GM11168 (cell line): ENCODE results near the gene ITIH4.
"Not testable (repeated sequence)": the region's sequence is repeated elsewhere in the genome, so short reads cannot be mapped to it uniquely, and the experiment has no call there.

ENCODE experiments used
- in situ Hi-C: fragments of 300-500 bp; cut with MboI; formaldehyde crosslinking; loops from one replicate; pipeline ENCODE4 v1.12.0; 2022; ENCODE audit warnings: low sequenced_read_pairs; ENCODE audit not compliant: unreplicated experiment

Gene ITIH4

DNA sequence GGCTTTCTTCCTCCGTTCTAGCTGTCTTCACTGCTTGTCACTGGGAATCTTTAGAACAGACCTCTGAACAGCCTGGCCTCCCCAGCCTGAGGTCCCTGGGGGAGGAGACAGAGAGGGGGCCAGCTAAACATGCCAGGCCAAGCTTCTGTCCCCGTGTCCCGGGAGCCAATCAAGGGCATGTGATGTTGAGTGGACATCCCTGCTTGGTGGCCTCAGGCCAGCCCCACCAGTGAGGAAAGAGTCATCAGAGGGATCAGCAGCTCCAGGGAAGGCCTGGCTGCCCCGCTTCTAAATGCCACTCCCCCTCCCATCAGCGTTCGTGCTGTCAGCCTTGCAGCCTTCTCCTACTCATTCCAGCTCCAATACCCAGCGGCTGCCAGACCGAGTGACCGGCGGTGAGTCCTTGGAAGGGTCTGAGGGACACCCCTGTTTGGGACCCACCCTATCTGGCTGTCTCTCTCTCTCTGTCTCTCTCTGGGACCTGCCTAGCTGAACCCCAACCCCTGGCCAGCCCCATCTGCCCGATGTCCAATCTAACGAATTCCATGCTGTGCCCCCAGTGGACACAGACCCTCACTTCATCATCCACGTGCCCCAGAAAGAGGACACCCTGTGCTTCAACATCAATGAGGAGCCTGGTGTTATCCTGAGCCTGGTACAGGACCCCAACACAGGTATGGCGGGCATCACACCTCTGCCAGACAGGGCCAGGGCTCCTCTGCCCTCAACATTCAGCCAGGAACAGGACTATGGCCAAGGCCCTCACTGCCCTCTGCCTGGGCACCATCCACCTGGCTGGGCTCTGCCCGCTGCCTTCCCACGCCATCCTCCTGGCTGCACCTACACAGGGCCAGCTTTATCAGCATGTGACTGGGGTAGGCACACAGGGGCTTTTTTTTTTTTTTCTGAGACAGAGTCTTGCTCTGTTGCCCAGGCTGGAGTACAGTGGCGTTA is 42.5 kb downstream of the ITIH4 start:
- in situ Hi-C loops: no loop called here

DNA sequence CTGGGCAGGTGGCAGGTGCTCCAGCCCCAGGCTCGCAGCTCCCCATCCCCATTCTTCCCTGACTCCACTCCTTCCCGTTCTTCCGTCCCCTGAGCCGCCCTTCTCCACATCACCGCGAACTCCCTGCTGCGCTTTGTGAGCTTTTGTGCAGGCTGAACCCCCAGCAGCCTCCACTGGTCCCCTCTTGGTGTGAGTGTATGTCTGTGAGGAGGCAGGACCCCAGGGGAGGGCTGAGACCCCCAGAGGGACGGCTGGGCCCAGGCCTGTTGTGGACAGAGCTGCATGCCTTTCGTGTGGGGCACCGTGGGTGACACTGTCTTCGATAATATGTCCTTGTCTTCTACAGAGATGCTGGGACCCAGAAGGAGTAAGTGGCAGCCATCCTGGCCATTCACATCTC is 43.2 kb downstream of the ITIH4 start:
- in situ Hi-C loops: no loop called here

DNA sequence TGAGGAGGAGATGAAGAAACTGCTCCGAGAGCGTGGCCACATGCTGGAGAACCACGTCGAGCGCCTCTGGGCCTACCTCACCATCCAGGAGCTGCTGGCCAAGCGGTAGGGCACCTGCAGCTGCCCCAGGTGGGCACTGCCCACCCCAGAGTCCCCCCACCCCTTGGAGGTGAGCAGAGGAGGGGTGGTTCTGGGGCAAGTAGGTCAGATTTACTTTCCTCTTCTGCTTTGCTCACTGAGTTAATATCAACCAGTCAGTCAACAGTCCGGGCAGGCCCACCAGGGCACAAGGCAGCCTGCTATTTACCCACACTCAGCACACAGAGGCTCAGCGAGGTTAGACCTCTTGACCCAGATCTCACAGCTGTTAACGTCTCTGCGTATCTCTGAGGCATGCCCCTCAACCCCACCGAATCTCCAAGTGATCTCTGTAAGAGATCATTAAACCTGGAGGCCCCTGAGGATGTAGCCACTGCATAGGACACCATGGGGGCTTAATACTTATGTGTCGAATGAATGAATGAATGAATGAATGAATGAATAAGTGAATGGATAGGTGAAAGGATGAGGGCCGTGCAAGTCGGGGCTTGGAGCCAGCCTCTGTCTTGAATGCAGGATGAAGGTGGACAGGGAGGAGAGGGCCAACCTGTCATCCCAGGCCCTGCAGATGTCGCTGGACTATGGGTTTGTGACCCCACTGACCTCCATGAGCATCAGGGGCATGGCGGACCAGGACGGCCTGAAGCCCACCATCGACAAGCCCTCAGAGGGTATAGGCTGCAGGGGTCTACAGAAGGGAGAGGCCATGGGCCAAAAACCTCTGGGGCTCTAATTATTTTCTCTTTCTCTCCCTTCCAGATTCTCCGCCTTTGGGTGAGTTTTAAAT is 43.9 kb downstream of the ITIH4 start:
- in situ Hi-C loops: no loop called here

DNA sequence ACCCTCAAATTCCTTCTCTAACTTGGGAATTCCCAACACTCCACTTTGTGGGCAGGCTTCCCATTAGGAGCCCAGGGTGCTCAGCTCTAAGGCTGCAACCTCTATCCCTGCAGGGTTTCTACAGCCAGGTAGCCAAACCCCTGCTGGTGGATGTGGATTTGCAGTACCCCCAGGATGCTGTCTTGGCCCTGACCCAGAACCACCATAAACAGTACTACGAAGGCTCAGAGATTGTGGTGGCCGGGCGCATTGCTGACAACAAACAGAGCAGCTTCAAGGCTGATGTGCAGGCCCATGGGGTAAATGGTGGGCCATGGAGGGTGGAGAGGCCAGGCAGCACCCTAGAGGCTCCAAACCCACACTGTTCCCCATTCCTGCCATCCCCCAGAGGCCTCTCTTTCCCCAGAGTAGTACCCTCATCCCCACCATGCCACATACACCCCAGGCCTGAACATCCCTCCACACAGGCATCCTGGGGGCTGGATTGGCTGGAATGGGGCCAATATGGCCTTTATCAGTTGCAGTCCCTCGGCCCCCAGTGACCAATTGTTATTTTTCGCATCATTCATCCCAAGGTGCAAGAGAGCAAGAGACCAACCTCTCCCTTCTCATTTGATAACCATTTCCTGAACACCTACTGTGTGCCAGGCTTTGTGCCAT is 45.4 kb downstream of the ITIH4 start:
- in situ Hi-C loops: no loop called here

DNA sequence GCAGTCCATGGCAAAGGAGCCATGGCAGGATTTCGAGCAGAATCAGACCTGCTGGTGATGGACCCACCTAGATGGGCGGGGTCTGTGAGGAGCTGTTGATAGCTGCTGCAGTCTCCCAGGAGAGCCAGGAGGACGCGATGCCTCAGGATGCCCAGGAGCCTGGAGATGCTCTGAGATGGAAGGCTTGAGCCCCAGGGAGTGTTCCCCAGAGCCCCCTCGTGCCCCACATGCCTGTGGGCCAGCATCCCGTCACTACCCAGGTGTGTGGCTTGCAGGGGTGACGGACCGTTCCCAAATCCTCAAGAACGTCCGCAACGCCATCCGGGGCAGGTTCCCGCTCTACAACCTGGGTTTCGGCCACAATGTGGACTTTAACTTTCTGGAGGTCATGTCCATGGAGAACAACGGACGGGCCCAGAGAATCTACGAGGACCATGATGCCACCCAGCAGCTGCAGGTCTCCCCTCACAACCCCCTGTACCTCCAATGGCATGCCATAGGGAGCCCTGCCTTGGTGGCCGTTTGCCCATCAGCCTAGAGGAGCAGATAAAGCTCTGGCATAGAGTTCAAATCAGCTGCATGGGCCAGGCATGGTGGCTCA is 46.4 kb downstream of the ITIH4 start:
- in situ Hi-C loops: no loop called here

DNA sequence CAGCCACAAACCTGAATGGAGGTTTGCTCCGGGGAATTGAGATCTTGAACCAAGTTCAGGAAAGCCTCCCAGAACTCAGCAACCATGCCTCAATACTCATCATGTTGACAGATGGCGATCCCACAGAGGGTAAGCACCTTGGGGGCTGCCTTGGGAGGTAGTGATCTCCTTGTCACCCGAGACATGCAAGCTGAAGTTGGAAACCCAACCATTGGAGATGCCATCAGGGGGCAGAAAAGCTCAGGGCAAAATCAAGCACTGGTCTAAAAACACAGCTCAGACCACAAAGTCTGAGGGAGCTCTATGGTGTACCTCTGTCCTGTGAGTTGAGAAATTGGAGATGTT is 47.3 kb downstream of the ITIH4 start:
- in situ Hi-C loops: no loop called here

DNA sequence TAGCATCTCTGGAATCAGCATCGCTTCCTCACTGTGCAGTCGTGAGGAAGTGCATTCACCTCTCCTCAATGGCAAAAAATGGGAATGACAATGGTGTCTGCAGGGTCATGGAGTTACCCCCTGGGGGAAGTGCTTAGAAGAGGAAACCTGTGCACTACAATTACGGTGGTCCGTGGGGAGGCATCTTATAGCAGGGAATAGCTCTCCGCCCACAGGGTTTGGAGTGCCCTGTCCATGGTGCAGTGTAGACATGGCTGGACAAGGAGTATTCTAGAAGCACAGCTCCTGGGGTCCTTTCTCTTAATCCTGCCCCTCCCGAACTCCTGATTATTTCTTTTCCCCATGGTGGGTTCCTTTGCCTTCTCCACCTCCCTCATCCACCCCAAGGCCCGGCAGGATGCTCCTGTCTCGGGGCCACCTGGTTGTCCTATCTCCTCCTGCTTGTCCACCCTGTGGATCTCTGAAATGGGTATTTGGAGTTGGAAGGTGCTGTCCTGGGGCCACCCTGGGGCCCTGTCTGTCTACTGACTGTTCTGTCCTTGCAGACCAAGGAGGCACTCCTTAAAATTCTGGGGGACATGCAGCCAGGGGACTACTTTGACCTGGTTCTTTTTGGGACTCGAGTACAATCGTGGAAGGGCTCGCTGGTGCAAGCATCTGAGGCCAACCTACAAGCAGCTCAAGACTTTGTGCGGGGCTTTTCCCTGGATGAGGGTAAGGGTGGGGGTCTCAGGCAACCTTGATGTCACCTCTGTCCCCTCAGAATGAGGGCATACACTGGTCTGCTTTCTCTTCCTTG is 47.9 kb downstream of the ITIH4 start:
- in situ Hi-C loops: no loop called here

DNA sequence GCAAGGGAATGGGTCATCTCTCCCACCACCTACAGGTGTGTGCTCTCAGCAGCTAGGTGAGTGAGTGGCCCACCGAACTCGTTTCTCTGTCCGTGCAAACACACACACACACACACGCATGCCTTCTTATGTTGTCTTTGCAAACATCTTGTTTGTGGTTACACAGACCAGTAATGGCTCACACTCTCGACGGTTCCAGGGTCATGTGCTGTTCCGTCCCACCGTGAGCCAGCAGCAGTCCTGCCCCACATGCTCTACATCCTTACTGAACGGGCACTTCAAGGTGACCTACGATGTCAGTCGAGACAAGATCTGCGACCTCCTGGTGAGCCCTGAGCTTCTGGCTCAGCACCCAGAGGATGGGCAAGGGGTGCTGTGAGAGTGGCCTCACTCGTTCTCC is 48.7 kb downstream of the ITIH4 start:
- in situ Hi-C loops: no loop called here

DNA sequence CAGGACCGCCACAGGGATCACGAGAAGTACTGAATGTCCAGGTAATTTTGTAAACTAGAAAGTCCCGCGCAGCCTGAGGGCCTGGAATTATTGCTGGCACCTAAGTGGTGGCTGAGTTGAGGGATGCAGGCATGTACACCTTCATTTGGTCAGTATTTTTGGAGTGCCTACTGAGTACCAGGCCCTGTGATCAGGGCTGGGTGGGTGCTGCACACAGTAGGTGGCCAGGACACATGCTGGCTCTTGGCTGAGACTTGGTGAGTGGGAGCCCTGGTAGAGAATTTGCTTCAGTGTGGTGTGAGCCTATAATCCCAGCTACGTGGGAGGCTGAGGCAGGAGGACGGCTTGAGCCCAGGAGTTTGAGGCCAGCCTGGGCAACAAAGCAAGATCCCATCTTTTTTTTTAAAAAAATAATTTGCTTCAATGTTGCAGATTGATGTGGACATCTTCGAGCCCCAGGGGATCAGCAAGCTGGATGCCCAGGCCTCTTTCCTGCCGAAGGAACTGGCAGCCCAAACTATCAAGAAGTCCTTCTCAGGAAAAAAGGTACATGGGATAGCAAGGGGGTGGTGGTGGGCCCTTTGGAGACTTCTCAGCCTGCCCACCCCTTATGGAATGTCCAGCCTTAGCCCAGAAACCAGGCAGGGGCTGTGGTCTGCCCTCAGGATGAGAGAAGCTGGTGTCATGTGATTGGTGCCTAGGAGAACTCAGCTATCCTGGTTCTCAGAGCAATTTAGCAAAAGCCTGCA is 50.5 kb downstream of the ITIH4 start:
- in situ Hi-C loops: no loop called here

DNA sequence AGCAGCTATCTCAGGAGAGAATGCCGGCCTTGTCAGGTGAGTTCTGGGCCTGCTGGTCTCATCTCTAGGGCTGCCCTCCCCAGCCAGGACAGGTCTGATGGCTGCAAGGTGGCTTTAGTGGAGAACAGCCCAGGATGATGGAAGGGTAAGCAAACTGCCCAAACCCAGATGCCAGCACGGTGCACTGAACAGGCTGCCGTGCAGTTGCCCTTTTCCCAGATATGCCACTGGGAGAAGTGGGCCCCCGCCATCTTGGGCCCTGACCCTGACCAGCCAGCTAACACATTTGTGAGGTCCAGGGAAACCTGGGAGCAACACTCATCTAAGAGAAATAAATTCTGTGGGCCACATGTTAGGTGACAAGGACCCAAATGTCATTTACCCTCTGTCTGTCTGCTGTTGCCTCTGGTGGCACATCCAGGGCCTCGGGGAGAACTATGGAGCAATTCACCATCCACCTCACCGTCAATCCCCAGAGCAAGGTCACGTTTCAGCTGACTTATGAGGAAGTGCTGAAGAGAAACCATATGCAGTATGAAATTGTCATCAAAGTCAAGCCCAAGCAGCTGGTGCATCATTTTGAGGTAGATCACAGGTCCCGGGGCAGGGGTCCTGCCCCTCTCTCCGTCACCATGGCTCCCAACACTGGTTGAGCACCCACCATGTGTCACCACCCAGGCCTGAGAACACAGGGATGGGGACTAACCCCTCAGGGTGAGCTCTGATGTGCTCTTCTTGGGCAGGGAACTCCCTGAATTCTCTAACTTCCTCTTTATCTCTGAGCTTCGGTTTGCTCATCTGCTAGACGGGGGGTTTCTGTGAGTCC is 51.2 kb downstream of the ITIH4 start:
- in situ Hi-C loops: no loop called here

DNA sequence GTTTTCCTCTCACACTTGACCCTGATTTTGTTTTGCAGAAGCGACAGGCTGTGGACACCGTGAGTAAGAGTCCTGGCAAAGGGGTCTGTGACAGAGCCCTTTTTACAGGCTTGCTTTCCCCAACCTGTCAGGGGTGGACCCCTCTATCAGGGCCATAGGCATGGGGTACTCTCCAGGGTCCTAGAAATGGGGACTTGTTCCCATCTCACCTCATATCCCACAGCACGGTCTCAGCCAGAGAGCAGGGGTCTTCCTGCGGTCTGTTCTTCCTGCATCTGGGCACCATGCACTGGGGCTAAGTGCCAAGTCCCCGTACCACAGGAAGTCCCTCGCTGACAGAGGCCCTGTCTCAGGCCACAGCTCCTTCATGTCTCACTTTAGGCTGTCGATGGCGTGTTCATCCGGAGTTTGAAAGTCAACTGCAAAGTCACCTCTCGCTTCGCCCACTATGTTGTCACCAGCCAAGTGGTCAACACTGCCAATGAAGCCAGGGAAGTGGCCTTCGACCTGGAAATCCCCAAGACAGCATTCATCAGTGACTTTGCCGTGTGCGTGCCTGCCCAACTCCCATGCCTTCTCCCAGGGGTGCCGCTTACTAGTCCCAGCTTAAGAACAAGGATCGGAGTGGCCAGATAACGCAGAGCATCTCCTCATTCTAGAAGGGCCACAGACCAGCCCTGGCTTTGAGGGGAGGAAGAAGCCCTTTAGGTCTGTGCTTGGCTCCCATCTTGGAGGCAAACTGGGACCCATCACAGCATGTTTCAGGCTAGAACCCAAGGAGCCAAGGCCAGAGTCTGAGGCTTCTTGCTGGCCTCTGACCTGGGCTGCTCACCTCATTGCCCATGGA is 52.3 kb downstream of the ITIH4 start:
- in situ Hi-C loops: no loop called here

DNA sequence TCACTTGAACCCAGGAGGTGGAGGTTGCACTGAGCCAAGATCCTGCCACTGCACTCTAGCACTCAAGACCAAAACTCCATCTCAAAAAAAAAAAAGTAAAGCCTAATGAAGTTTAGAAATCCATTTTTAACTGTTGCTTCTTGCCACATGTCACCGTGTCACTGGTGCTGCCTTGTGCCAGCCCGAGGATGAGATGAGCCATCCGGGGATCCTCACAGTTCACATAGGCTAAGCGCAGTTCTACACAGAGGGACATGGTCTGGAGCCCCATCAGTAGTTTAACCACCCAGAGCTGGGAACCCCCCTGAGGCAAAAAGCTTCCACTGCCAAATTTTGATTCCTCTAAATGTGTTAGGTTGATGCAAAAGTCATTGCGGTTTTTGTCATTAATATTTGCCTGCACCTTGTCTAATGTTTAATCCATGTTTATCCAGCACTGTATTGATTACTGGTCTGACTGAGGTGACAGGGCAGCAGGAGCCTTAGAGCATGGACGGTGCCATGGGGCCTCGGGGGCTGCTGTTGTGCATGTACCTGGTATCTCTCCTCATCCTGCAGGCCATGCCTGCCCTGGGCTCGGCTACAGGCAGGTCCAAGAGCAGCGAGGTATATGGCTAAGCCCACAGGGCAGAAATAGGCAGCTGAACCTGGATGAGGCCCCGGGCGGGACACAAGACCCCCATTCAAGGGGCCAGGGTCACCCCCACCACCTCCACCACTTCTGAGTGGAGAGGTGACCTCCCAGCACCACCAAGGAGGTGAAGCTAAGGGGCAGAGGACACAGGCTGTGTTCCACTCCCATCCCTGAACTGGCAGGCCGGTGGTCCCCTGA is 53.1 kb downstream of the ITIH4 start, which contains the start of gene ITIH1:
Gene ITIH1 (plus strand): TSS at position 473 of the 832 bp plus-strand sequence. CDS start 17 bp downstream, at position 490.
- in situ Hi-C loops: no loop called here

DNA sequence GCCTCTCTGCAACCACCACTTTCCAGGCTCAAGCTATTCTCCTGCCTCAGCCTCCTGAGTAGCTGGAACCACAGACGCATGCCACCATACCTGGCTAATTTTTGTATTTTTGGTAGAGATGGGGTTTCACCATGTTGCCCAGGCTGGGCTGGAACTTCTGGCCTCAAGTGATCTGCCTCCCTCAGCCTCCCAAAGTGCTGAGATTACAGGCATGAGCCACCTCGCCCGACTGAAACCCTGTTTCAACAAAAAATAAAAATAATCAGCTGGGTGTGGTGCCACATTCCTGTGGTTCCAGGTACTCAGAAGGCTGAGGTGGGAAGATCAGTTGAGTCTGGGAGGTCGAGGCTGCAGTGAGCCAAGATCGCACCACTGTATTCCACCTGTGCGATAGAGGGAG is 54.0 kb downstream of the ITIH4 start:
- in situ Hi-C loops: not testable (repeated sequence)

DNA sequence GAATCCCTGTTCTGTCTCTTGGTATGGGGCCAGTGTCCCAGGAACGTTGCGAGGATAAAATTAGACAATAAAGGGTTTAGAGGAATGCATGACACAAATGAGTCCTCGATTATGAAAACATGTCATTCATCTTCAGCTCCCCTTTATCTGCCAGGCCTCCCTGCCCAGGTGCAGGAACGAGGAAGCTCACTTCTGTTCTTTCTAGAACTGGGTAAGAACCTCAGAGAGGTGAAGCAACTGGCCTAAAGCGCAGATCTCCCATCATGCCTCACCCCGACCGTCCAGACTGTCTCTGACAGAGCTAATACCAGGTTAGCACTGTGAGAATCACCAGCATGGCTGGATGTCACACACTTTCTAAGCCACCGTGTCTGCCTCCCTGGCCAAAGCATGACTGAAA is 54.6 kb downstream of the ITIH4 start:
- in situ Hi-C loops: no loop called here

DNA sequence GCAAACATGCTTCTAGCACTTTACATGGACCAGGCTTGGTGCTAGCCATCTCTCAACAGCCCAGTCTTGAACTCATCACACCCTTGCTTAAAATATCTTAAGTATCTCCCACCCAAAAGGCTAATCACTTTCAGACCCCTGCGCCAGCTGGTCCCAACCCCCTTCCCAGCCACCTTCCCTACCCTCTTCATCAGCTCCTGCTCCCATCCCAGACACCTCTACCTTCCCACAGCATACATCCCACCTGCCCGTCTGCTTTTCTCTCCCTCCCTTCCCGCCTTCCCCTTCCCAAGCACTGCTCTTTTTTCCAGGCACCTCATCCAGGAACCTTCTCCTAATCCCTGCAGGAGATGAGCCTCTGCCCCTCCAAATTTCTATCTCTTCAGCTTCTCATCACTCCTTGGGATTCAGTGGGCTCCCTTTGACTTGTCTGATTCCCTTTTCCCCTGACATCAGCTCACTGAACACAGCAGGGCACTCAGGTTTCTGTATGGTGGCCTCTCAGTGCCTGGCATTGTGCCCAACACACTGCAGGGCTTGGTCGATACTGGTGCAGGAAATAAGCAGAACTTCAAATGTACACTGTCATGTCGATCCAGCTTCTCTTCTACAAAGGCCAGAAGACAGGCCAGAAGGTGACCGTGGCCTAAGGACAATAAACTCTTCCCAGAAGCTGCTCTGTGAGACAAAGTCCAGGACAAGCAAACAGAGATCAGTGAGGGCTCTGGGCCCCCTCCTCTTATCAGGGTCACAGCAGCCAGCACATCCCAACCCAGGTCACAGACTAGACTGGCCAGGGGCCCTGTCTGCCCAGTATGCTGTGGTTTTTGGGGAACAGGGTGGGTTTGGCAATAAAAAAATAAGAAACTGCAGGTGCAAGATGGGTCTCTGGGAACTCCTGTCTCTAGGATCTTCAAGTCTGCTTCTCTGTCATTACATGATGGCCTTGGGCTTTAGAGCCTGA is 55.3 kb downstream of the ITIH4 start:
- in situ Hi-C loops: no loop called here
